Esophagus squamous epithelium (tissue), 4 donors: ENCODE results near the gene SMARCA2.

Experiments used
- POLR2A ChIP-seq, 4 donors: fragments of 450-650 bp; IDR thresholded peaks; one replicate each; pipeline ENCODE4 v1.6.1; 2017; ENCODE audit warnings: antibody characterized with exemption in 4 of 4, mild to moderate bottlenecking in 4 of 4, moderate library complexity in 3 of 4
- TF ChIP-seq, protein P1 (sequence below), 6 experiments: fragments of 450-650 bp in 4 of 6; fragments of 200-600 bp in 2 of 6; sonication (generic) in 2 of 6; IDR thresholded peaks; one replicate each; pipeline ENCODE4 v1.5.1; 2016 to 2019; ENCODE audit warnings: antibody characterized with exemption in 6 of 6, mild to moderate bottlenecking in 4 of 6, moderate library complexity in 4 of 6

DNA sequence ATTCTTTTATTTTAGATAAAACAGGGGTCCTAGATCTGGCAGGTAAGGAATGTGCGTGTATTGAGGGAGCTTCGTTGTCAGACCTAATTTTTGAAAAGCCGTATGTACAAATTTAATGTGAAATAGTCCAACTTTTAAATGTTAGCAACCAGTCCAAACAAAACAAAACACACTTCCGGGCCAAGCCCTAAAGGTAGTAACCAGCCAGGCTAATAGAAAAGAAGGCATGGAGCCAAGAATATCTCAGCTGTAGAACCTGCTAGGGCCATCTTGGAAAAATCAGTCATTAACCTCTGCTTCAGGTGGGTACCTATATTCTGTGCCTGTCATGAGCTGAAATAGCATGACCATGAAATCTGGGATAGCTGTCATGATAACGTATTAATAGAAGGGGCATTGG lies 71.0 kb downstream of the SMARCA2 start:
- no peak for TF ChIP-seq POLR2A (IDR thresholded peaks at IDR 0.05)
- TF ChIP-seq, protein P1, sequence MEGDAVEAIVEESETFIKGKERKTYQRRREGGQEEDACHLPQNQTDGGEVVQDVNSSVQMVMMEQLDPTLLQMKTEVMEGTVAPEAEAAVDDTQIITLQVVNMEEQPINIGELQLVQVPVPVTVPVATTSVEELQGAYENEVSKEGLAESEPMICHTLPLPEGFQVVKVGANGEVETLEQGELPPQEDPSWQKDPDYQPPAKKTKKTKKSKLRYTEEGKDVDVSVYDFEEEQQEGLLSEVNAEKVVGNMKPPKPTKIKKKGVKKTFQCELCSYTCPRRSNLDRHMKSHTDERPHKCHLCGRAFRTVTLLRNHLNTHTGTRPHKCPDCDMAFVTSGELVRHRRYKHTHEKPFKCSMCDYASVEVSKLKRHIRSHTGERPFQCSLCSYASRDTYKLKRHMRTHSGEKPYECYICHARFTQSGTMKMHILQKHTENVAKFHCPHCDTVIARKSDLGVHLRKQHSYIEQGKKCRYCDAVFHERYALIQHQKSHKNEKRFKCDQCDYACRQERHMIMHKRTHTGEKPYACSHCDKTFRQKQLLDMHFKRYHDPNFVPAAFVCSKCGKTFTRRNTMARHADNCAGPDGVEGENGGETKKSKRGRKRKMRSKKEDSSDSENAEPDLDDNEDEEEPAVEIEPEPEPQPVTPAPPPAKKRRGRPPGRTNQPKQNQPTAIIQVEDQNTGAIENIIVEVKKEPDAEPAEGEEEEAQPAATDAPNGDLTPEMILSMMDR (IDR thresholded peaks at IDR 0.05): no peak
